Measurements from ENCODE around the gene ARHGAP21.
"Not testable (repeated sequence)": the region's sequence is repeated elsewhere in the genome, so short reads cannot be mapped to it uniquely, and the experiment has no call there.

The ARHGAP21 gene

DNA sequence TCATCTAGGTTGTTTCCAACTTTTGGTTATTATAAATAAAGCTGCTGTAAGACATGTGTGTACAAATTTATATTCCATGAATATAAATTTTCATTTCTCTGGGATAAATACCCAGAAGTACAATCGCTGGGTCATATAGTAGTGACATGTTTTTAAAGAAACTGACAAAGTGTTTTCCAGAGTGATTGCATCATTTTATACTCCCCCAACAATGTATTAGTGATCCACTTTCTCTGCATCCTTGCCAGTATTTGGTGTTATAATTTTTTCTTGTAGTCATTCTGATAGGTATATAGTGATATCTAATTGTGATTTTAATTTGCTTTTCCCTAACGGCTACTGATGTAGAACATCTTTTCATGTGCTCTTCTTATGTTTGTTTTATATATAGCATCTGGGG lies 27.0 kb upstream of the ARHGAP21 start:
- no peaks in the 10 kb centered on the region for H3K4me1 ChIP-seq (ENCODE audit: control insufficient read depth, insufficient read depth, low read length)
- H3K9me3 ChIP-seq (ENCODE audit: control insufficient read depth, low read length) = no peaks in the 10 kb centered on the region
- no peak overlapping the region for H3K4me3 ChIP-seq (ENCODE audit: insufficient read depth, low read depth, low read length)
- WGBS, 2 experiments = 80 to 94% methylated on average over 1 to 2 of the region's 2 CpGs
- H3K36me3 ChIP-seq (ENCODE audit: control insufficient read depth, insufficient read depth, low read length) = no peaks in the 10 kb centered on the region
- H3K27me3 ChIP-seq (ENCODE audit: control insufficient read depth, insufficient read depth, low read length, poor library complexity, severe bottlenecking) = no peaks in the 10 kb centered on the region
- no peak overlapping the region for H3K27ac ChIP-seq (ENCODE audit: insufficient read depth, low read depth, low read length, poor library complexity, severe bottlenecking)

DNA sequence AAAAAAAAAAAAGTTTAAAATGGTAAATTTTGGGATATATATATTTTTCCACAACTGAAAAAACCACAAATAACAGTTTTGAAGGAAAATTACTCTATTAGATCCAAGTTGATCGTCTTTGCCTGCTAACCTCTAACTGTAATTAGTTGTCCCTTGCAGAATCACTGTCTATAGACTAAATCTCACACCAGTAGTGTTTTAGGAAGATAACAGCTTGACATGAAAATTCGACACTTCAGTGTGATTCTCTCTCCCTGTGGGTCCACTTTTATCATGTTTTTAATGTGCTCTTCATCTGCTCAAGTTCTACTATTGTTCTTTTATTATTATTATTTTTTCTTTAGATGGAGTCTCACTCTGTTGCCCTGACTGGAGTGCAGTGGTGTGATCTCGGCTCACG lies 24.5 kb upstream of the ARHGAP21 start:
- H3K9me3 ChIP-seq (ENCODE audit: control insufficient read depth, low read length) = no peaks in the 10 kb centered on the region
- WGBS, 2 experiments = 87 to 96% methylated on average over 4 of the region's 4 CpGs
- no peaks in the 10 kb centered on the region for H3K4me1 ChIP-seq (ENCODE audit: control insufficient read depth, insufficient read depth, low read length)
- no peak overlapping the region for H3K27ac ChIP-seq (ENCODE audit: insufficient read depth, low read depth, low read length, poor library complexity, severe bottlenecking)
- H3K36me3 ChIP-seq (ENCODE audit: control insufficient read depth, insufficient read depth, low read length) = no peaks in the 10 kb centered on the region
- no peaks in the 10 kb centered on the region for H3K27me3 ChIP-seq (ENCODE audit: control insufficient read depth, insufficient read depth, low read length, poor library complexity, severe bottlenecking)
- H3K4me3 ChIP-seq (ENCODE audit: insufficient read depth, low read depth, low read length) = no peak overlapping the region

DNA sequence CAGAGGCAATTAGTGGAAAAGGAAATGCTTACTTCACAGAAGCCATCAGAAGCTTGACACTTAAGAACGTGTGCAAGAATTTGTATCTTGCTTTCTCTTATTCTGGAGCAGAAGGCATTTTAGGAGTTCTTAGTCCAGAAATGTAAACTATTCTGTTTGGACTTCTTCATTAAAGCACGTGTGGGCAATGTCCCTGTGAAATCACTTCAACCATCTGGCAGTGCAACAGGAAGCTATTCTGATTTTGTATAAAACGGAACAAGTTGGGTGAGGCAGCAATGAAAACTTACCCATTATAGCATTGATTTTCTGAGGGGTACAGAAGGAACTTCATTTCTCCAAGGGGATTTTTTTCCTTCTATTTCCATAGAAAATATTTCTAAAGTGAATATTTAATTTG lies 21.3 kb upstream of the ARHGAP21 start:
- Histone ChIP-seq H3K27me3 (ENCODE audit: control insufficient read depth, insufficient read depth, low read length, poor library complexity, severe bottlenecking) (no peaks in the 10 kb centered on the region), H3K4me1 (ENCODE audit: control insufficient read depth, insufficient read depth, low read length) (no peaks in the 10 kb centered on the region), H3K36me3 (ENCODE audit: control insufficient read depth, insufficient read depth, low read length) (no peaks in the 10 kb centered on the region), H3K4me3 (ENCODE audit: insufficient read depth, low read depth, low read length) (no peak overlapping the region), H3K27ac (ENCODE audit: insufficient read depth, low read depth, low read length, poor library complexity, severe bottlenecking) (no peak overlapping the region), H3K9me3 (ENCODE audit: control insufficient read depth, low read length) (no peaks in the 10 kb centered on the region)
- WGBS, 2 experiments = 91 to 93% methylated on average over 3 of the region's 3 CpGs

DNA sequence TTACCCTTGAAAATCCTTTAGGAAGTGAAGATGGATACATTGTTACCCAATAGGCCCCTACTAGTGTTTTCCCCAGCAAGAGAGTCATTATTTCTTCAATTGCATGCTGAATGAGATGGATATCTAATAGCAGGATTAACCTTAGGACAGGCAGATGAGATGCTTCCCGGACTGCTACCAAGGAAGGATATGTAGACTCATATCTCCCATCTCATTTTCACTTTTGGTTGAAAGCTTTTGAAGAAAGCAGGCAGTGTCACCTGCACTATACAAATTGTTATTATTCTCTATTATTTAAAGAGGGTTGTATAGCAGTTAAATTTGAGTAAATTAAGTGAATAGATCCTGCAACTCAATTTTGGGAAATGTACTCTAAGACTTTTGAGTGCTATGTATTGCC lies 17.0 kb upstream of the ARHGAP21 start:
- no peaks in the 10 kb centered on the region for H3K4me1 ChIP-seq (ENCODE audit: control insufficient read depth, insufficient read depth, low read length)
- no peak overlapping the region for H3K4me3 ChIP-seq (ENCODE audit: insufficient read depth, low read depth, low read length)
- no peaks in the 10 kb centered on the region for H3K27me3 ChIP-seq (ENCODE audit: control insufficient read depth, insufficient read depth, low read length, poor library complexity, severe bottlenecking)
- 100% methylated on average over 1 of the region's 1 CpG for WGBS, 2 experiments
- no peaks in the 10 kb centered on the region for H3K36me3 ChIP-seq (ENCODE audit: control insufficient read depth, insufficient read depth, low read length)
- H3K27ac ChIP-seq (ENCODE audit: insufficient read depth, low read depth, low read length, poor library complexity, severe bottlenecking) = no peak overlapping the region
- H3K9me3 ChIP-seq (ENCODE audit: control insufficient read depth, low read length) = no peaks in the 10 kb centered on the region

DNA sequence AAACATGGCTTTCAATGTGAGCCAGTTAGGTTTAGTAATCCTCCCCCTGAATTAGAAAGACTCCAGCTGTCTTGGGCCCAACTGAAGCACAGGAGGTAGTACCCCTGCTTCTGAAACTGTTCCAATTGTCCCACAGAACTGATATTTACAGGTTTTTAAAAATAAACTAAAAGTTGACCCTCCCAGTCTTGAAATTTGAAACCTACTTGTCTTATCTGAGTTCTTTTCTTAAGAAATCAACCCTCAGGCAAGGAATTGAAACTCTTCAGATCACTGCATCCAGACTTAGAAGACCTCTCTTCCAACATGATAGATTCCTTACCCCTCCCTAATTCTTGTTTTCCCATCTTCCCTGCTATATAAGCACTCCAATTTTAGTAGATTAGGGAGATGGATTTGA lies 13.3 kb upstream of the ARHGAP21 start:
- Histone ChIP-seq H3K36me3 (ENCODE audit: control insufficient read depth, insufficient read depth, low read length) (no peaks in the 10 kb centered on the region), H3K27me3 (ENCODE audit: control insufficient read depth, insufficient read depth, low read length, poor library complexity, severe bottlenecking) (no peaks in the 10 kb centered on the region), H3K27ac (ENCODE audit: insufficient read depth, low read depth, low read length, poor library complexity, severe bottlenecking) (no peak overlapping the region), H3K4me1 (ENCODE audit: control insufficient read depth, insufficient read depth, low read length) (no peaks in the 10 kb centered on the region), H3K4me3 (ENCODE audit: insufficient read depth, low read depth, low read length) (no peak overlapping the region), H3K9me3 (ENCODE audit: control insufficient read depth, low read length) (no peaks in the 10 kb centered on the region)

DNA sequence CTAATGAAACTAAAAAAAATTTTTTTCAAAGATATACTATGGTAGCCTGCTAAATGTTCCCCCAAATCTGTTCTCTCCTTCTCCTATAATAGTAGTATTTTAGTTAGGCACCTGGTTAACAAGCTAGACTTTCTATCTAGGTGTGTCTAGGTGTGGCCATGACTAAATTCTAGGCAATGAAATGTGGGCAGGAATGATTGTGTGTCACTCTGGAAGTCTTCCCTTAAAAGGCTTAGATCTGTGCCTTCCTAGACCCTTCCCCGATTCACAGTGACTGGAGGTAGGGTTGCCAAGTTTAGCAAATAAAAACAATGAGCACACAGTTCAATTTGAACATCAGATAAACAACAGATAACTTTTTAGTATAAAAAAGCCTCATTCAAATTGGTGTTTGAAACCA lies 8.3 kb upstream of the ARHGAP21 start:
- H3K36me3 ChIP-seq (ENCODE audit: control insufficient read depth, insufficient read depth, low read length) = no peaks in the 10 kb centered on the region
- H3K27me3 ChIP-seq (ENCODE audit: control insufficient read depth, insufficient read depth, low read length, poor library complexity, severe bottlenecking) = no peaks in the 10 kb centered on the region
- no peak overlapping the region for H3K27ac ChIP-seq (ENCODE audit: insufficient read depth, low read depth, low read length, poor library complexity, severe bottlenecking)
- WGBS, 2 experiments = 100% methylated on average over 1 of the region's 1 CpG; no CpG with 5 or more reads in 1 of the 2 experiments
- no peak overlapping the region for H3K4me3 ChIP-seq (ENCODE audit: insufficient read depth, low read depth, low read length)
- no peaks in the 10 kb centered on the region for H3K9me3 ChIP-seq (ENCODE audit: control insufficient read depth, low read length)
- no peaks in the 10 kb centered on the region for H3K4me1 ChIP-seq (ENCODE audit: control insufficient read depth, insufficient read depth, low read length)

DNA sequence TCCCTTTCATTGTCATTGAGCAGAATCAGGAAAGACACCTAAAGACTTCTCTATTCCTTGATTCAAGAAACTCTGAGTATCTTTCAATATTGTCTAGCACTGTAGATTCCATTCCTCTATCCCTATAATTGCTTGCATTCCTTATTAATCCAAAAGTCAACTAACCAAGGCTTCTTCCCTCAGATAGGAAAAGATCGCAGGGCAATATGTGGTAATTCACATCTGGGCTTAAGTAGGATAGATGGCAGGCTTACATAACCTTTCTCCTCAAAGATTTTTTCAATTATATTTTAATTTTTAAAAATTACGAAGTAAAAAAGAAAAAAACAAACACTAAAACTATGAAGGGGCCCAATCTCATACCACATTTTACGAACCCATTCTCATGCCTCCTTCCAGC lies 7.1 kb upstream of the ARHGAP21 start:
- WGBS, 2 experiments = 94 to 97% methylated on average over 2 to 3 of the region's 3 CpGs
- no peaks in the 10 kb centered on the region for H3K4me1 ChIP-seq (ENCODE audit: control insufficient read depth, insufficient read depth, low read length)
- no peak overlapping the region for H3K4me3 ChIP-seq (ENCODE audit: insufficient read depth, low read depth, low read length)
- no peak overlapping the region for H3K27ac ChIP-seq (ENCODE audit: insufficient read depth, low read depth, low read length, poor library complexity, severe bottlenecking)
- no peaks in the 10 kb centered on the region for H3K27me3 ChIP-seq (ENCODE audit: control insufficient read depth, insufficient read depth, low read length, poor library complexity, severe bottlenecking)
- H3K9me3 ChIP-seq (ENCODE audit: control insufficient read depth, low read length) = no peaks in the 10 kb centered on the region
- no peaks in the 10 kb centered on the region for H3K36me3 ChIP-seq (ENCODE audit: control insufficient read depth, insufficient read depth, low read length)

DNA sequence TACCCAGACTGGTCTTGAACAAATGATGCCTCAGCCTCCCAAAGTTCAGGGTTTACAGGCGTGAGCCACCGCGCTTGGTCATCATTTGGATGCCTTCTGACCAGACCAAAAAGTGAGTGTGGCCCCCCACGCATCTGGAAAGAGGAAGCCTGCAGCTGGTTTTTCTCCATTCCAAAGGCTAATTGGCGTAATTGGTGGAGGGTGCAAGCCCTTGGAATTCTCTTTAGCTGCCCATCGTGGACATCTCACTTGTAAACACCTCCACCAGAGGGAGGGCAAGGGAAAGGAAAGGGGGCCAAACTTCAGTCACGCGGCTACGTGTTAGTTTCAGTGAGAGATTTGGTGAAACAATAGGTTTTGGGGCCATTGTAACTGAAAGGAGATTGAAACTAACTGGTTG lies 4.1 kb upstream of the ARHGAP21 start:
- H3K4me3 ChIP-seq (ENCODE audit: insufficient read depth, low read depth, low read length) = no peak overlapping the region
- no peaks in the 10 kb centered on the region for H3K27me3 ChIP-seq (ENCODE audit: control insufficient read depth, insufficient read depth, low read length, poor library complexity, severe bottlenecking)
- no peak overlapping the region for H3K27ac ChIP-seq (ENCODE audit: insufficient read depth, low read depth, low read length, poor library complexity, severe bottlenecking)
- H3K9me3 ChIP-seq (ENCODE audit: control insufficient read depth, low read length) = no peaks in the 10 kb centered on the region
- no peaks in the 10 kb centered on the region for H3K4me1 ChIP-seq (ENCODE audit: control insufficient read depth, insufficient read depth, low read length)
- 68 to 70% methylated on average over 8 to 9 of the region's 9 CpGs for WGBS, 2 experiments
- H3K36me3 ChIP-seq (ENCODE audit: control insufficient read depth, insufficient read depth, low read length) = no peaks in the 10 kb centered on the region

DNA sequence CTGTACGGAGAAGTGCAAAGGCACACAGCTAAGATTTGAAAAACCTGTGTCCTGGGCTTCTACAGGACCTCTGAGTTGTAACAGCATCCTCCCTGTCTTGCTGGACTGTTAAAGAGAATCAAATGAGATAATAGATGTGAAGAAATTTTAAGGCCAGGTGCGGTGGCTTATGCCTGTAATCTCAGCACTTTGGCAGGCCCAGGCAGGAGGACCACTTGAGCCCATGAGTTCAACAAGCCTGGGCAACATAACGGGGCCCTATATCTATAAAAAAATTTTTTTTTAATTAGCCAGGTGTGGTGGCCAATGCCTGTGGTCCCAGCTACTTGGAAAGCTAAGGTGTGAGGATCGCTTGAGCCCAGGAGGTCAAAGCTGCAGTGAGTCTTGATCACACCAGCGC lies 2.9 kb upstream of the ARHGAP21 start:
- H3K36me3 ChIP-seq (ENCODE audit: control insufficient read depth, insufficient read depth, low read length) = no peaks in the 10 kb centered on the region
- H3K27me3 ChIP-seq (ENCODE audit: control insufficient read depth, insufficient read depth, low read length, poor library complexity, severe bottlenecking) = peaks cover 7% of the 10 kb centered on the region
- H3K4me1 ChIP-seq (ENCODE audit: control insufficient read depth, insufficient read depth, low read length) = no peaks in the 10 kb centered on the region
- no peak overlapping the region for H3K4me3 ChIP-seq (ENCODE audit: insufficient read depth, low read depth, low read length)
- no peaks in the 10 kb centered on the region for H3K9me3 ChIP-seq (ENCODE audit: control insufficient read depth, low read length)
- 78 to 96% methylated on average over 5 of the region's 5 CpGs for WGBS, 2 experiments
- no peak overlapping the region for H3K27ac ChIP-seq (ENCODE audit: insufficient read depth, low read depth, low read length, poor library complexity, severe bottlenecking)

DNA sequence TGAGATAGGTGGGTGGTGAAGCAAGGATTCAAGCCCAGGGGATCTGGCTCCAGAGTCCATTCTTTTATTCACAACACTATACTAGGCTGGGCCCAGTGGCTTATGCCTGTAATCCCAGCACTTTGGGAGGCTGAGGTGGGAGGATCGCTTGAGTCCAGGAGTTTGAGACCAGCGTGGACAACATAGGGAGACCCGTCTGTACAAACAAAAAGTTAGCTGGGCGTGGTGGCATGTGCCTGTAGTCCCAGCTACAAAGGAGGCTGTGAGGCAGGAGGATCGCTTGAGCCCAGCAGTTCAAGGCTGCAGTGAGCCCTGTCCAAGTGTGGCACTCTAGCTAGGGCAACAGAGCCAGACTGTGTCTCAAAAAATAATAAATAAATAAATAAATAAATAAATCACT lies 2.3 kb upstream of the ARHGAP21 start:
- not testable (repeated sequence) for H3K27me3 ChIP-seq (ENCODE audit: control insufficient read depth, insufficient read depth, low read length, poor library complexity, severe bottlenecking); H3K9me3 ChIP-seq (ENCODE audit: control insufficient read depth, low read length); H3K4me3 ChIP-seq (ENCODE audit: insufficient read depth, low read depth, low read length); H3K36me3 ChIP-seq (ENCODE audit: control insufficient read depth, insufficient read depth, low read length); H3K4me1 ChIP-seq (ENCODE audit: control insufficient read depth, insufficient read depth, low read length); H3K27ac ChIP-seq (ENCODE audit: insufficient read depth, low read depth, low read length, poor library complexity, severe bottlenecking)
- WGBS, 2 experiments = 93 to 94% methylated on average over 5 of the region's 5 CpGs
